ENCODE data around the gene ASPG.
A peak's percentile ranks its signal among the peaks of the same experiment; 100 is the strongest.

Gene ASPG

DNA sequence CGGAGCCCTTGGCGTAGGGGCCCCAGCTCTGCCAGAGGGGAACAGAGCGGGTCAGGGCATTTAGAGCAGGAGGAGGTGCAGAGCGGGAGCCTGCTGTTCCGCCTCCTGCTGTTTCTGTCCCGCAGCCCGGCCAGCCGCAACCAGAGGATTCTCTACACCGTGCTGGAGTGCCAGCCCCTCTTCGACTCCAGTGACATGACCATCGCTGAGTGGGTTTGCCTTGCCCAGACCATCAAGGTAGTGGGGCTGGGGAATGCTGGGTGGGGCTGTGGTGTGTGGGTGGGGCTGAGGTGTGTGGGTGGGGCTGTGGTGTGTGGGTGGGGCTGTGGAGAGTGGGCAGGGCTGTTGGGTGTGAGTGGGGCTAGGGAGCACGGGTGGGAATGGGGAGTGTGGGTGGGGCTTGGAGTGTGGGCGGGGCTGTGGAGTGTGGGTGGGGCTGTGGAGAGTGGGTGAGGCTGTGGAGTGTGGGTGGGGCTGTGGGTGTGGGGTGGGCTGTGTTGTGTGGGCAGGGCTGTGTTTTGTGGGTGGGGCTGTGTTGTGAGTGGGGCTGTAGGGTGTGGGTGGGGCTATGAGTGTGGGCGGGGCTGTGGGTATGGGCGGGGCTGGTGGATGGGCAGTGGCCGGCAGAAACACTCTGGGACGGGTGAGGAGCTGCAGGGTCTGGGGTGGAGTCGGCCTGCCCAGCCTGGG lies 8.0 kb downstream of the ASPG start:
- DNase-seq (ENCODE audit: low spot score): no peak

DNA sequence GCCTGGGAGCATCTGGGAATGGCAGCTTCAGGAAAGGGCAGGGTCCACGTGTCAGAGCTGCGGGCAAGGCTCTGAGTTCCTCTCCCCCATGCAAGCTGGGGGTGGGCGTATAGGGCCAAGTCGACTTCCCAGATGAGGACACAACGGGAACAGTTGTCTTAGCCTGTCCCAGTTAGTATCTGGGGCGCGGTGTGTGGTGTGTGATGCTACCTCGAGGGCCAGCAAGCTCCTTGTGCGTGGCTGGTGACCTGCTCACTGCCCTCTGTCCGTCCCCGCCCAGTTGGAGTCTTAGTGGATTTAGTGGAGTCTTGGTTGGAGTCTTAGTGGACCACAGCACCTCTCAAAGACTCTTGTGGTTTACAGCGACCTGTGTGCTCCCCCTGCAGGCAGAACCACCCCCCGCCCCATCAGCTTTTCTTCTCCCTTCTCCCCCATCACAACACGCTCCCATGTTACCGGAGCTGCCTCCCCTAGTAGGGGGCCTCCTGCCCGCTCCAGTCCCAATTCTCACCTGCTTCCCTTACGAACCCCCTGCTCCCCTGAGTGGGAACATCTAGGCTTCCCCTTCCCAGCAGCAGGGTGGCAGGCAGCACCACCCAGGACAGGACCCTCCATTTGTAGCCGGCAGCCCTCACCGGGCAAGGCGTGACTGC lies 8.7 kb downstream of the ASPG start:
- no peak for DNase-seq (ENCODE audit: low spot score)

GRCh38 chr14:104094709-104095425 lies 9.4 kb downstream of the ASPG start:
- peak; percentile 60 for DNase-seq (ENCODE audit: low spot score)

- no peak for DNase-seq (ENCODE audit: low spot score)
Measured at GRCh38 chr14:104095426-104096310, 10.2 kb downstream of the ASPG start.

DNA sequence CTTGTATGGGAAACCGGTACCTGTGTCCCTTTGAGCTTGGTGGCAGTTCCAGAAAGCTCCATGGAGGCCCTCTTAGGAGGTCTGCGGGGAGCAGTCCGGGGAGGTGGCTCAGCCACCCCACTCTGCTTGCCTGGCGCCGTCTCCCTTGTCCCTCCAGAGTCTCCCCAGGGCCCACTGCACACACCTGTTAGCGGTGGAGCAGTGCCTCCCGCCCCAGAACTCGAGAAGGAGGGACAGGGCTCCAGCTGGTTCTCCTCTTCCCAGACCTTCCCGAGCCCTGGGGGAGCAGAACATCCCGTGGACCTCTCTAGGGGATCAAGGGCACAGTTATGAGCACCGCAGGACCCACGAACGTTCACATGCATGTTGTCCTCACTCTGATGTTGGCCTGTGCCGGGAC lies 10.8 kb downstream of the ASPG start:
- no peak for DNase-seq (ENCODE audit: low spot score)

GRCh38 chr14:104096751-104097700 lies 11.5 kb downstream of the ASPG start:
- no peak for DNase-seq (ENCODE audit: low spot score)

DNA sequence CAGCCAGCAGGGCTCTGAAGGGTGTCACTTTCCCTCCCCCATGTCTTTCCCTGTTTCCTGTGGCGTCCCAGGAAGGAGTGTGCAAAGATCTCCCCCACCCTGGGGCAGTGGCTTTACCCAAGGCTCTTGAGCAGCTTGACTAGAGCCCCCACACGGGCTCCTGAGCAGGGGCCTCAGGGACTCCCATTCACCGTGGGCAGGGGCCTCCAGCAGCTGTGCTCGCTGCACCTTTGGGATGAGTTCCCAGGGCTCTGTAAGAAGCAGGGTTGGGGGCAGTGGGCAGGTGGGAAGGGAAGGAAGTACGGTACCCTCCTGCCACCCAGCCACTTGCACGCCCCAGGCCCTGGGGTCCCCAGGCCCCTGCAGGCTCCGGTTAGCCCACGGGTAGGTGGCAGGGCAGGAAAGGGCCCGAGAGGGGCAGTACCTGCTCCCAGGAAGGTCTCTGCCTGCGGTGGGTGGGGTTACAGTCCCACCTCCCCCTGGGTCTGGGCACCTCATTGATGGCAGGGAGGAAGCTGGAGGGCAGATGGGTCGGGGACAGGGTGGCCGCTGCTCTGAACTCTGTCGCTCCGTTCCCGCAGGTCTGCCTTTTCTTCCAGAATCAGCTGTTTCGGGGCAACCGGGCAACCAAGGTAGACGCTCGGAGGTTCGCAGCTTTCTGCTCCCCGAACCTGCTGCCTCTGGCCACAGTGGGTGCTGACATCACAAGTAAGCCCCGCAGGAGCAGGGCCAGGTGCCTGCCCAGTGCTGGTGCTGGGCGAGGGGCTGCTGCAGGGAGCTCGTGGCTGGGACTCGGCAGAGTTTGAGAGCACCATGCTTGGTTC lies 13.0 kb downstream of the ASPG start:
- no peak for DNase-seq (ENCODE audit: low spot score)

DNA sequence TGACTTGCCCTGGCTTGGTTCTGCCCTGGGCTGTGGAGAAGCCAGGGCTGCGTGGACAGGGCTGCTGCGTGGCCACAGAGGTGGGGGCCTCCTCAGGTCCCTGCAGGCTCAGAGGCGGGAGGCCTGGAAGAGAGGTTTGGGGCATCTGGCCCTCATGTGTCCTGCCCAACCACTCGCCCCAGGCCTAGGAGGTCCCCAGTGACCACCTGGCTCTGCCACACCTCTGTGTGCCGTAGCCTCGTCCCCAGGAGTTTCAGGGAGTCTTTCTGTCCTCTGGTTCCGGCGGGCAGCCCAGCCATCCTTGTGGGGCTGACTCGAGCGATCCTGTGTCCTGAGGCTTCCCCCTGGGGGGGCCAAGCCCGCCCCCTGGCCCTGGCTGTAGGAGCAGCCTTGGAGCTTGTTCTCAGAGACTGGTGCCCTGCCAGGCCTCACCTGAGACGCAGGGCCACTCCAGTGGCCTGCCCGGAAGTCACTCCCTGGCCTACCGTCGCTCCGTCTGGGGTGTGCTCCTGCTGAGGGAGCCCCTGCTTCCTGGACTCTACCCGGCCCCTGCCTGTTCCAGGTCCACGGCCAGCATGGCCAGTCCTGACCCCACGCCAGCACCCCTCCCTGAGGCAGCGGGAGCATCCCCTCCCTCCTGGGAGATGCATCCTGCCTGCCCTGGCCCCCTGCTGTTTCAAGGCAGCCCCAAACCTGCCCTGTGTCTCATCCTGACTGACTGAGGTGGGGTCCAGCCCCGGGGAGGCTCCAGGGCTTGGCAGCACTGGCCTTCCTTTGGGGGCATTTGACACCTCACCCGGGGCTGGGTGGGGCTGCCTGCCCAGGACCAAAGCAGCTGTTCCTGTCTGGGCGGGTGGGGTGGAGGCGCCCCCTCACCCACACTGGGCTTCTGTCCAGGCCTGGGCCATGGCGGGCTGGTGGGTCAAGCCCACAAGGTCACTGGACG lies 13.9 kb downstream of the ASPG start:
- DNase-seq (ENCODE audit: low spot score): no peak

GRCh38 chr14:104100171-104101085 lies 14.9 kb downstream of the ASPG start:
- no peak for DNase-seq (ENCODE audit: low spot score)

DNA sequence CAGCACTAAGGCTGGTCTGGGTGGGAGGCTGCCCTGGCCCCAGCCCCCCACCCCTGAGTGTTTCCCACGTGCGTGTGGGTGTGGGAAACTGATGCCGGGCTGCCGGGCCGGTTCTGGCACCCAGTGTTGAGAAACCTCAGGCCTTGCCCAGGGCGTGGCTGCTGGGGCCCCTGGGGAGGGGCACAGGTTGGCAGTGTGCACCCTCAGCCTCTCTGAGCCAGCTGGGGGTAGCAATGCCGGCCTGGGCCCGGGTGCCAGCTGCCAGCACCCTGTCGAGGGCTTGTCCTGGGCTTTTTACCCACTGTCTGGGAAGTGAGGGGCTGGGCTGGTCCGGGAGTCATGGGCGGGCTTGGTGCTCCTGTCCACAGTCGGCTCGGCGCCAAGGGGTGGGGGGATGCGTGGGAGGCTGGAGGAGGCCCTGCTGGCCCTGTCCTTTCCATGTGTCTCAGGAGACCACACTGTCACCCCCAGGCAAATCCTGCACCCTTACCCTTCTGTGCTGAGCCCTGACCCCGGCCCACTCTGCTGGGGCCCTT lies 15.7 kb downstream of the ASPG start:
- DNase-seq (ENCODE audit: low spot score): no peak

- no peak for DNase-seq (ENCODE audit: low spot score)
Measured at GRCh38 chr14:104101651-104102281, 16.3 kb downstream of the ASPG start.

DNA sequence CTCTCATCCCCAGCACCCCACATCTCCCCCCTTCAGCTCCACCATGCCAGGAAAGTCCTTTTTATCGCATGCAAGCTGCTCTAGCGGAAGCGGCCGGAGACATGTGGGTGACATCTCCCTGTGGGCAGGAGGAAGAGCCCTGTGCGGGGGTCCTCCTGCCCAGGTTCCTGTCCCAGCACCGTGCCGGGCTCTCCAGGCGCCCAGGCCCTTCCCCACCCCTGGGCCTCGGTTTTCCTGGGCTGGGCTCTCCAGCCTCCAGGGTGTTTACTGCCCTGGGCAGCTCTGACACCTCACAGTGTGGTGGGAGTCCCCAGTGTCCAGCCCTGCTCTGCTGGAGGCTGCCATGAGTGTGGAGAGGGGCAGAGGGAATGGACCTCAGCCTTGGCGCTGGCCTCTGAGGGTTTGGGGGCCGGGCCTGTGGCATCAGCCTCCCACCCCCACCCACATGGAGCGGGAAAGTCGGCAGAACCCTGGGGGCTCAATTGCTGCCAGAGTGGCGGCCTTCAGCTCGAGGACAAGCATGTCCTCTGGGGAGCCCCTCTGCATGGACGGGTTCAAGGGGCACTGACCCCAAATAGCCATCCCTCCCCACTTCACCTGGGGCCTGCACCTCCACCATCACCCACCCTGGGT lies 16.9 kb downstream of the ASPG start:
- no peak for DNase-seq (ENCODE audit: low spot score)

DNA sequence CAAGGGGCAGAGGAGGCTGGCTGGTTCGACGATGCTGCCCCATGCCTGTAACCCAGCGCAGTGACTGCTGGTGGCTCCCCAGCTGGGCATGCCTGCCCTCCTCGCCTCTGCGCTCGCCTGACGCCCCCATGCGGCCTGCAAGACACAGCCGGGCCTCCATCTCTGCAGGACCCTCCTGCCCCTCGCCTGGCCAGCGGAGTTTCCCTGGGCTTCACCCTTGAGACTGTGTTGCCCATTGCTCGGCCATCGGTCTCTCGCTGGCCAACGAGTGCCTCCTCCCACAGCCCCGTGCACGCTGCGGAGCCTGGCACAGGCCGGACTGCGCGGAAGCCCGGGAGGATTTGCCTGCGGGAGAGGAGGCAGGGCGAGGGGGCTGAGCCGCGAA lies 17.6 kb downstream of the ASPG start:
- no peak for DNase-seq (ENCODE audit: low spot score)

GRCh38 chr14:104103446-104104075 lies 18.1 kb downstream of the ASPG start:
- no peak for DNase-seq (ENCODE audit: low spot score)

GRCh38 chr14:104104076-104104901 lies 18.8 kb downstream of the ASPG start:
- no peak for DNase-seq (ENCODE audit: low spot score)

Measured in Ammon's horn (tissue), 1 donor.